Mesothelial cell of epicardium (in vitro differentiated cells): Measurements from ENCODE around the gene VMO1. TPM values are rescaled to one million over a fixed set of nuclear protein-coding genes. Genes with fewer than 3 reads are reported as not detected.

ENCODE experiments used
- DNase-seq, 2 experiments: peaks; one replicate each; pipeline ENCODE4 v3.0.0; 2021; ENCODE audit warnings: low spot score in 2 of 2; ENCODE audit not compliant: unreplicated experiment in 2 of 2
- H3K27ac Mint-ChIP-seq: 2 replicates; pipeline ENCODE4 v1.8.0; 2021; ENCODE audit warnings: mixed read lengths
- H3K27me3 Mint-ChIP-seq: 2 replicates; pipeline ENCODE4 v1.8.0; 2021; ENCODE audit warnings: low read depth, mixed read lengths
- H3K36me3 Mint-ChIP-seq: 2 replicates; pipeline ENCODE4 v1.8.0; 2021; ENCODE audit warnings: mixed read lengths
- H3K4me1 Mint-ChIP-seq: 2 replicates; pipeline ENCODE4 v1.8.0; 2021; ENCODE audit warnings: mixed read lengths
- H3K4me3 Mint-ChIP-seq: 2 replicates; pipeline ENCODE4 v1.8.0; 2021; ENCODE audit warnings: mild to moderate bottlenecking, moderate library complexity, mixed read lengths
- H3K9me3 Mint-ChIP-seq: 2 replicates; pipeline ENCODE4 v1.8.0; 2021; ENCODE audit warnings: mixed read lengths
- CTCF ChIP-seq: fragments of 200-600 bp; sonication (generic); IDR thresholded peaks from one replicate; pipeline ENCODE4 v1.5.0; 2021; ENCODE audit warnings: antibody characterized with exemption; ENCODE audit not compliant: unreplicated experiment
- total RNA-seq: library from RNA; stranded (reverse); gene quantifications from 3 replicates; pipeline ENCODE4 v1.2.1, GENCODE V29; 2021

The VMO1 gene
- total RNA-seq, 1 donor from 2014 or later: 2.5 TPM

GRCh38 chr17:4795168-4795567, 9.0 kb upstream of the VMO1 start:
- peak overlapping the region; percentile 99 for H3K27ac Mint-ChIP-seq
- no peak for TF ChIP-seq CTCF
- H3K4me3 Mint-ChIP-seq: peak overlapping the region; percentile 100
- H3K9me3 Mint-ChIP-seq: no peaks in the 10 kb centered on the region
- H3K36me3 Mint-ChIP-seq: peaks cover 12% of the 10 kb centered on the region
- H3K4me1 Mint-ChIP-seq: peaks cover 11% of the 10 kb centered on the region
- DNase-seq: no peak
- H3K27me3 Mint-ChIP-seq: peaks cover 10% of the 10 kb centered on the region

- peaks cover 19% of the 10 kb centered on the region for H3K27me3 Mint-ChIP-seq
- DNase-seq: no peak
- no peak for TF ChIP-seq CTCF
- H3K4me1 Mint-ChIP-seq: peaks cover 19% of the 10 kb centered on the region
- no peaks in the 10 kb centered on the region for H3K9me3 Mint-ChIP-seq
- H3K36me3 Mint-ChIP-seq: no peaks in the 10 kb centered on the region
- peak overlapping the region; percentile 83 for H3K4me3 Mint-ChIP-seq
- H3K27ac Mint-ChIP-seq: peak overlapping the region; percentile 95
Measured at GRCh38 chr17:4790705-4791088, 4.5 kb upstream of the VMO1 start.

- TF ChIP-seq CTCF: peak; percentile 69
- Mint-ChIP-seq H3K9me3 (no peaks in the 10 kb centered on the region), H3K36me3 (no peaks in the 10 kb centered on the region), H3K4me1 (peaks cover 19% of the 10 kb centered on the region), H3K27ac (peak overlapping the region; percentile 95), H3K4me3 (peak overlapping the region; percentile 83), H3K27me3 (peaks cover 19% of the 10 kb centered on the region)
- peak; percentile 75 to 88 for DNase-seq
Measured at GRCh38 chr17:4789951-4790704, 4.0 kb upstream of the VMO1 start.

GRCh38 chr17:4789701-4789950, 3.5 kb upstream of the VMO1 start:
- no peak for DNase-seq
- Mint-ChIP-seq H3K4me3 (peak overlapping the region; percentile 79), H3K27me3 (peaks cover 19% of the 10 kb centered on the region), H3K4me1 (peaks cover 19% of the 10 kb centered on the region), H3K9me3 (no peaks in the 10 kb centered on the region), H3K27ac (peak overlapping the region; percentile 79), H3K36me3 (no peaks in the 10 kb centered on the region)
- no peak for TF ChIP-seq CTCF

- no peak for TF ChIP-seq CTCF
- H3K36me3 Mint-ChIP-seq: no peaks in the 10 kb centered on the region
- peak within 1 kb of the TSS; percentile 79 for H3K4me3 Mint-ChIP-seq
- H3K9me3 Mint-ChIP-seq: no peaks in the 10 kb centered on the region
- H3K4me1 Mint-ChIP-seq: peaks cover 19% of the 10 kb centered on the region
- H3K27me3 Mint-ChIP-seq: peaks cover 19% of the 10 kb centered on the region
- H3K27ac Mint-ChIP-seq: peak within 1 kb of the TSS; percentile 79
- peak in 1 of 2 experiments; percentile 59 for DNase-seq
Measured at GRCh38 chr17:4788807-4789700, 2.9 kb upstream of the VMO1 start, which contains the start of gene GLTPD2. Gene GLTPD2 (plus strand): TSS chr17:4788964. CDS start chr17:4789012, 48 bp downstream.
